ENCODE data around the gene HSD17B4.
"Not testable (repeated sequence)": the region's sequence is repeated elsewhere in the genome, so short reads cannot be mapped to it uniquely, and the experiment has no call there.

- TF ChIP-seq ARNTL (CRISPR knock-in tag; IDR thresholded peaks at IDR 0.05; ENCODE audit: borderline replicate concordance, low read depth); TOX (CRISPR knock-in tag; IDR thresholded peaks at IDR 0.05; ENCODE audit: borderline replicate concordance); GLIS3 (CRISPR knock-in tag; IDR thresholded peaks at IDR 0.05); PATZ1 (CRISPR knock-in tag; IDR thresholded peaks at IDR 0.05; ENCODE audit: borderline replicate concordance); CREB5 (CRISPR knock-in tag; IDR thresholded peaks at IDR 0.05; ENCODE audit: low read depth); PPARA (CRISPR knock-in tag; IDR thresholded peaks at IDR 0.05; ENCODE audit: borderline replicate concordance); CSDC2 (CRISPR knock-in tag; IDR thresholded peaks at IDR 0.05); ESRRG (CRISPR knock-in tag; IDR thresholded peaks at IDR 0.05); ZNF8 (CRISPR knock-in tag; IDR thresholded peaks at IDR 0.05); ZFP3 (CRISPR knock-in tag; IDR thresholded peaks at IDR 0.05): not testable (repeated sequence)
Measured at GRCh38 chr5:119438587-119438917, 13.7 kb upstream of the HSD17B4 start.

Data from SK-N-SH treated with all-trans-retinoic acid at 6 μM for 48 hours (cell line).